H1 (cell line): ENCODE measurements around the gene ATP13A3. TPM values are rescaled to one million over a fixed set of nuclear protein-coding genes. Genes with fewer than 3 reads are reported as not detected.

Experiments
- CBX8 ChIP-seq: fragments of 300-800, 300-1000 bp; sonication (generic); IDR thresholded peaks from 2 replicates; pipeline ENCODE4 v1.7.1; 2016; ENCODE audit warnings: low read depth, low read length, borderline replicate concordance
- CHD7 ChIP-seq: fragments of 300-600 bp; sonication (generic); IDR thresholded peaks from 2 replicates; pipeline ENCODE4 v1.7.1; 2012; ENCODE audit warnings: low read length, moderate library complexity, mild to moderate bottlenecking, inconsistent platforms; ENCODE audit not compliant: insufficient replicate concordance
- JUN ChIP-seq: IDR thresholded peaks from 2 replicates; pipeline ENCODE4 v1.6.1; 2011; ENCODE audit warnings: low read depth, mild to moderate bottlenecking, improper control_type of control experiment, low read length
- POU5F1 ChIP-seq: IDR thresholded peaks from 2 replicates; pipeline ENCODE4 v1.6.1; 2011; ENCODE audit warnings: low read depth, mild to moderate bottlenecking, low read length, moderate library complexity
- SUZ12 ChIP-seq: fragments of 200-600 bp; sonication (generic); IDR thresholded peaks from 2 replicates; pipeline ENCODE4 v1.6.1; 2012; ENCODE audit warnings: mild to moderate bottlenecking, inconsistent platforms, low read length, moderate library complexity, mixed read lengths
- polyA plus RNA-seq, 7 experiments: library from polyadenylated mRNA; depleted of rRNA in 3 of 7; stranded (reverse) in 5 of 7; unstranded in 2 of 7; fragments of >200 nt in 5 of 7; fragments of 200-250 nt in 2 of 7; gene quantifications; 1 replicate in 5 of 7; 2 replicates in 1 of 7; 4 replicates in 1 of 7; pipeline versions ENCODE4 v1.2.1 to v1.2.3, GENCODE V29; 2011 to 2013; ENCODE audit warnings: missing spikeins in 2 of 7, mixed read lengths in 2 of 7
- total RNA-seq: library from RNA; stranded (reverse); fragmentation: NEBNext Ultra II Directional; extraction: Animal tissue kit (Norgen Biotek cat#: 25700); gene quantifications from 2 replicates; pipeline ENCODE4 v1.2.1, GENCODE V29; 2021
- TF ChIP-seq, protein P1 (sequence below): IDR thresholded peaks from 2 replicates; pipeline ENCODE4 v1.6.1; 2012; ENCODE audit warnings: low read length, inconsistent platforms

The ATP13A3 gene
- total and polyA plus RNA-seq, 2 of the 8 experiments (the other 6 are each of a cell fraction or from before 2014, with no cell fraction given): 18.6 to 92.2 TPM

DNA sequence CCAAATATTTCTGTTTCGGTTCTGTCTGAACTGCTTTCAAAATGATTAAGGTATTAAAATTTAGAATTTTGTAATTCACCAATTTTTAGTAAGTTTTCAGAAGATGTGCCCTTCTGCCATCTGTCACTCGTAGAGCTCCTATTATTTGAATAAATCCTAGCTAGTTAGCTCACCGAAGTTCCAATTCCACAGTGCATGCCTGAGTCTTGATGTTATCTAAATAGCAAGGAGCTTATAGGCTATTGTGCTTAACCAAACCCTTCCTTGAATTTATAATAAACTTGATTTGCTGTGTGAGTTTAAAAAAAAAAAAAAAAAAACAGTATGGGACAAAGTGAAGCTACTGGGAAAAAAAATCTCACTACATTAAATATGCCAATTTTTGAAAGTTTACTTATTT is 18.7 kb downstream of the ATP13A3 start (continued):
- TF ChIP-seq CHD7: no peak
- TF ChIP-seq POU5F1: no peak
- no peak for TF ChIP-seq CBX8
- no peak for TF ChIP-seq SUZ12
- TF ChIP-seq, protein P1, sequence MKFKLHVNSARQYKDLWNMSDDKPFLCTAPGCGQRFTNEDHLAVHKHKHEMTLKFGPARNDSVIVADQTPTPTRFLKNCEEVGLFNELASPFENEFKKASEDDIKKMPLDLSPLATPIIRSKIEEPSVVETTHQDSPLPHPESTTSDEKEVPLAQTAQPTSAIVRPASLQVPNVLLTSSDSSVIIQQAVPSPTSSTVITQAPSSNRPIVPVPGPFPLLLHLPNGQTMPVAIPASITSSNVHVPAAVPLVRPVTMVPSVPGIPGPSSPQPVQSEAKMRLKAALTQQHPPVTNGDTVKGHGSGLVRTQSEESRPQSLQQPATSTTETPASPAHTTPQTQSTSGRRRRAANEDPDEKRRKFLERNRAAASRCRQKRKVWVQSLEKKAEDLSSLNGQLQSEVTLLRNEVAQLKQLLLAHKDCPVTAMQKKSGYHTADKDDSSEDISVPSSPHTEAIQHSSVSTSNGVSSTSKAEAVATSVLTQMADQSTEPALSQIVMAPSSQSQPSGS: no peak
- TF ChIP-seq JUN: no peak
- TF ChIP-seq, all 59 proteins: peak for 0
